Thoracic aorta endothelial cell (primary cell): Measurements from ENCODE around the gene OR2G3. TPM values are rescaled to one million over a fixed set of nuclear protein-coding genes. Genes with fewer than 3 reads are reported as not detected.

Source experiments
- small RNA-seq: library from RNA; depleted of rRNA; stranded (forward); fragments of <200 nt; gene quantifications from one replicate; pipeline ENCODE3, GENCODE V24; 2012
- total RNA-seq: library from RNA; depleted of rRNA; stranded (reverse); fragments of >200 nt; gene quantifications from 2 replicates; pipeline ENCODE4 v1.2.3, GENCODE V29; 2012

OR2G3 gene
- not detected in 2 replicates for total RNA-seq

GRCh38 chr1:247605286-247605685, at the start of gene OR2G3:
Gene OR2G3 (plus strand): TSS chr1:247605586. CDS start chr1:247605586, 0 bp downstream.

DNA sequence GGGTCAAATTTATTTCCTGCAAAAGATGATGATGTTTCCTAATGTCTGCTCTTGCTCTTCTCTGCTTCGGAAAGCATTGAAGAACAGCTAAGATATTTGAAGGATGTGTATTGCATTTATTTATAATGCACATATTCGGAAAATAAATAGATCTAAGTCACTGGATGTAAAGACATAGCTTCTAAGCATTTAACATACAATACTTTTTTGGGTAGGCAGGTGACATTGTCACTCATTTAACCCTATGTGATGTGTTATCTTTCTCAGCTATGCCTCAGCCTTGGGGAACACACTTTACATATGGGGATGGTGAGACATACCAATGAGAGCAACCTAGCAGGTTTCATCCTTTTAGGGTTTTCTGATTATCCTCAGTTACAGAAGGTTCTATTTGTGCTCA, 17.3 kb upstream of the OR2G3 start, which contains the start of gene OR2G2:
OR2G2 (plus strand) TSS at position 301 of the 400 bp plus-strand sequence; CDS start at position 301, 0 bp downstream.

Small RNA genes within 50 kb of the gene (small RNA-seq; reads per million reads assigned to genes)
- gene RF00026: not detected

Other genes starting within 250 kb of the OR2G3 start
- 0.14 TPM in 1 of 2 replicates, not detected in the other for gene NLRP3, start 189.4 kb upstream of the OR2G3 start, total RNA-seq
- not detected in 2 replicates for gene OR2B11, start 147.5 kb upstream of the OR2G3 start, total RNA-seq
- not detected in 2 replicates for gene OR2C3, start 69.1 kb upstream of the OR2G3 start, total RNA-seq
- gene GCSAML, start 56.5 kb upstream of the OR2G3 start, total RNA-seq: not detected in 2 replicates
- gene OR2G2, start 17.2 kb upstream of the OR2G3 start, total RNA-seq: not detected in 2 replicates
- not detected in 2 replicates for gene OR13G1, start 74.2 kb downstream of the OR2G3 start, total RNA-seq
- not detected in 2 replicates for gene OR6F1, start 111.1 kb downstream of the OR2G3 start, total RNA-seq
- not detected in 2 replicates for gene OR14K1, start 133.0 kb downstream of the OR2G3 start, total RNA-seq
- gene OR14A2, start 142.6 kb downstream of the OR2G3 start, total RNA-seq: not detected in 2 replicates
- gene OR1C1, start 155.0 kb downstream of the OR2G3 start, total RNA-seq: not detected in 2 replicates
- gene OR14A16, start 218.5 kb downstream of the OR2G3 start, total RNA-seq: not detected in 2 replicates
- not detected in 2 replicates for gene OR11L1, start 236.3 kb downstream of the OR2G3 start, total RNA-seq